IPS-15b (cell line): ENCODE results near the gene CACNA2D1.
"Not testable (repeated sequence)": the region's sequence is repeated elsewhere in the genome, so short reads cannot be mapped to it uniquely, and the experiment has no call there.

Experiments
- H3K27me3 ChIP-seq: one replicate; pipeline ENCODE4 v1.6.1; 2013; ENCODE audit warnings: low read length; ENCODE audit not compliant: control insufficient read depth, insufficient read depth
- H3K36me3 ChIP-seq: one replicate; pipeline ENCODE4 v1.6.1; 2013; ENCODE audit warnings: low read length; ENCODE audit not compliant: control insufficient read depth, insufficient read depth
- H3K4me1 ChIP-seq: one replicate; pipeline ENCODE4 v1.6.1; 2013; ENCODE audit warnings: mild to moderate bottlenecking, low read length; ENCODE audit not compliant: control insufficient read depth, insufficient read depth
- H3K4me3 ChIP-seq: one replicate; pipeline ENCODE4 v1.5.1; 2013; ENCODE audit warnings: low read depth, low read length
- H3K9ac ChIP-seq: one replicate; pipeline ENCODE4 v1.6.1; 2013; ENCODE audit warnings: low read depth, mild to moderate bottlenecking, low read length
- H3K9me3 ChIP-seq: one replicate; pipeline ENCODE4 v1.6.1; 2013; ENCODE audit warnings: mild to moderate bottlenecking, low read length; ENCODE audit not compliant: control insufficient read depth, insufficient read depth

The CACNA2D1 gene

GRCh38 chr7:82018226-82018625, 425.4 kb downstream of the CACNA2D1 start:
- Histone ChIP-seq H3K9me3 (no peaks in the 10 kb centered on the region), H3K4me1 (no peaks in the 10 kb centered on the region), H3K36me3 (no peaks in the 10 kb centered on the region), H3K4me3 (no peak overlapping the region), H3K9ac (no peak overlapping the region), H3K27me3 (no peaks in the 10 kb centered on the region)

GRCh38 chr7:82017334-82017943, 426.1 kb downstream of the CACNA2D1 start:
- Histone ChIP-seq H3K27me3 (no peaks in the 10 kb centered on the region), H3K36me3 (no peaks in the 10 kb centered on the region), H3K9ac (no peak overlapping the region), H3K9me3 (no peaks in the 10 kb centered on the region), H3K4me3 (no peak overlapping the region), H3K4me1 (no peaks in the 10 kb centered on the region)

- H3K9me3 ChIP-seq: no peaks in the 10 kb centered on the region
- no peaks in the 10 kb centered on the region for H3K36me3 ChIP-seq
- H3K9ac ChIP-seq: no peak overlapping the region
- H3K4me1 ChIP-seq: no peaks in the 10 kb centered on the region
- H3K27me3 ChIP-seq: no peaks in the 10 kb centered on the region
- H3K4me3 ChIP-seq: no peak overlapping the region
Observed at GRCh38 chr7:82015751-82016150, 427.8 kb downstream of the CACNA2D1 start.

- H3K9me3 ChIP-seq, H3K27me3 ChIP-seq, H3K9ac ChIP-seq, H3K36me3 ChIP-seq, H3K4me1 ChIP-seq, H3K4me3 ChIP-seq: not testable (repeated sequence)
Observed at GRCh38 chr7:82014574-82014973, 429.0 kb downstream of the CACNA2D1 start.

GRCh38 chr7:82012453-82012852, 431.1 kb downstream of the CACNA2D1 start:
- H3K36me3 ChIP-seq: no peaks in the 10 kb centered on the region
- H3K27me3 ChIP-seq: no peaks in the 10 kb centered on the region
- H3K9ac ChIP-seq: no peak overlapping the region
- H3K9me3 ChIP-seq: no peaks in the 10 kb centered on the region
- H3K4me1 ChIP-seq: no peaks in the 10 kb centered on the region
- no peak overlapping the region for H3K4me3 ChIP-seq

- H3K9ac ChIP-seq: no peak overlapping the region
- no peaks in the 10 kb centered on the region for H3K27me3 ChIP-seq
- H3K4me1 ChIP-seq: no peaks in the 10 kb centered on the region
- H3K36me3 ChIP-seq: no peaks in the 10 kb centered on the region
- no peak overlapping the region for H3K4me3 ChIP-seq
- H3K9me3 ChIP-seq: no peaks in the 10 kb centered on the region
Observed at GRCh38 chr7:82010416-82010815, 433.2 kb downstream of the CACNA2D1 start.

GRCh38 chr7:82007315-82007714, 436.3 kb downstream of the CACNA2D1 start:
- Histone ChIP-seq H3K4me3 (no peak overlapping the region), H3K4me1 (no peaks in the 10 kb centered on the region), H3K9ac (no peak overlapping the region), H3K9me3 (no peaks in the 10 kb centered on the region), H3K27me3 (no peaks in the 10 kb centered on the region), H3K36me3 (no peaks in the 10 kb centered on the region)

GRCh38 chr7:82005056-82005455, 438.5 kb downstream of the CACNA2D1 start:
- Histone ChIP-seq H3K27me3 (no peaks in the 10 kb centered on the region), H3K4me3 (no peak overlapping the region), H3K4me1 (no peaks in the 10 kb centered on the region), H3K9ac (no peak overlapping the region), H3K36me3 (no peaks in the 10 kb centered on the region), H3K9me3 (no peaks in the 10 kb centered on the region)

- Histone ChIP-seq H3K9me3 (no peaks in the 10 kb centered on the region), H3K27me3 (no peaks in the 10 kb centered on the region), H3K9ac (no peak overlapping the region), H3K4me3 (no peak overlapping the region), H3K36me3 (no peaks in the 10 kb centered on the region), H3K4me1 (no peaks in the 10 kb centered on the region)
Observed at GRCh38 chr7:81993186-81993585, 450.4 kb downstream of the CACNA2D1 start.

- Histone ChIP-seq H3K9ac (no peak overlapping the region), H3K9me3 (no peaks in the 10 kb centered on the region), H3K4me1 (no peaks in the 10 kb centered on the region), H3K36me3 (no peaks in the 10 kb centered on the region), H3K4me3 (no peak overlapping the region), H3K27me3 (no peaks in the 10 kb centered on the region)
Observed at GRCh38 chr7:81990395-81990794, 453.2 kb downstream of the CACNA2D1 start.

GRCh38 chr7:81986723-81987470, 456.7 kb downstream of the CACNA2D1 start:
- Histone ChIP-seq H3K4me3 (no peak overlapping the region), H3K36me3 (no peaks in the 10 kb centered on the region), H3K27me3 (no peaks in the 10 kb centered on the region), H3K9ac (no peak overlapping the region), H3K9me3 (no peaks in the 10 kb centered on the region), H3K4me1 (no peaks in the 10 kb centered on the region)

GRCh38 chr7:81983406-81983805, 460.2 kb downstream of the CACNA2D1 start:
- H3K9ac ChIP-seq: no peak overlapping the region
- H3K9me3 ChIP-seq: no peaks in the 10 kb centered on the region
- H3K4me3 ChIP-seq: no peak overlapping the region
- H3K36me3 ChIP-seq: no peaks in the 10 kb centered on the region
- no peaks in the 10 kb centered on the region for H3K27me3 ChIP-seq
- no peaks in the 10 kb centered on the region for H3K4me1 ChIP-seq
